Measurements from ENCODE around the gene HBB. TPM values are rescaled to one million over a fixed set of nuclear protein-coding genes. Genes with fewer than 3 reads are reported as not detected.
"Not testable (repeated sequence)": the region's sequence is repeated elsewhere in the genome, so short reads cannot be mapped to it uniquely, and the experiment has no call there.

Gene HBB
- 1.9 TPM for polyA plus RNA-seq (2013, experiment 1 of 2; ENCODE audit: insufficient read length)
- 1.2 TPM for polyA plus RNA-seq (2013, experiment 2 of 2; ENCODE audit: insufficient read length)

GRCh38 chr11:5226732-5227310 is at the start of gene HBB:
Gene HBB, minus strand, starts transcription at chr11:5227071. Its CDS starts 50 bp downstream, at chr11:5227021.
- no peak for DNase-seq

- DNase-seq: no peak
Observed at GRCh38 chr11:5275369-5276110, 48.7 kb upstream of the HBB start.

- DNase-seq: no peak
Observed at GRCh38 chr11:5274395-5274794, 47.5 kb upstream of the HBB start.

GRCh38 chr11:5272395-5273017 is 45.6 kb upstream of the HBB start:
- DNase-seq: no peak

GRCh38 chr11:5269715-5270147 is 42.9 kb upstream of the HBB start, which contains the start of gene HBE1:
Gene HBE1, minus strand, starts transcription at chr11:5269945. Its CDS starts 55 bp downstream, at chr11:5269890.
- DNase-seq: no peak

- DNase-seq: no peak
Observed at GRCh38 chr11:5267033-5267563, 40.2 kb upstream of the HBB start.

- no peak for DNase-seq
Observed at GRCh38 chr11:5266609-5267008, 39.7 kb upstream of the HBB start.

GRCh38 chr11:5265832-5266231 is 39.0 kb upstream of the HBB start:
- no peak for DNase-seq

- DNase-seq: no peak
Observed at GRCh38 chr11:5258543-5259262, 31.8 kb upstream of the HBB start.

GRCh38 chr11:5257296-5257695 is 30.4 kb upstream of the HBB start:
- DNase-seq: no peak

GRCh38 chr11:5254646-5255413 is 28.0 kb upstream of the HBB start, which contains the start of gene HBG2:
Gene HBG2, minus strand, starts transcription at chr11:5254781. Its CDS starts 53 bp downstream, at chr11:5254728.
- DNase-seq: not testable (repeated sequence)

GRCh38 chr11:5254023-5254422 is 27.2 kb upstream of the HBB start:
- DNase-seq: not testable (repeated sequence)

GRCh38 chr11:5253440-5253839 is 26.6 kb upstream of the HBB start:
- not testable (repeated sequence) for DNase-seq

GRCh38 chr11:5252919-5253265 is 26.0 kb upstream of the HBB start:
- DNase-seq: no peak

- DNase-seq: no peak
Observed at GRCh38 chr11:5252192-5252918, 25.5 kb upstream of the HBB start.

- no peak for DNase-seq
Observed at GRCh38 chr11:5251746-5252145, 24.9 kb upstream of the HBB start.

GRCh38 chr11:5250543-5251204 is 23.8 kb upstream of the HBB start:
- DNase-seq: no peak

- DNase-seq: not testable (repeated sequence)
Observed at GRCh38 chr11:5249807-5250396, 23.0 kb upstream of the HBB start, which contains the start of gene HBG1. Gene HBG1, minus strand, starts transcription at chr11:5249857. Its CDS starts 53 bp downstream, at chr11:5249804.

GRCh38 chr11:5248498-5248897 is 21.6 kb upstream of the HBB start:
- not testable (repeated sequence) for DNase-seq
